Putamen (tissue), 1 donor: ENCODE results near the gene ZBTB17.
"Not testable (repeated sequence)": the region's sequence is repeated elsewhere in the genome, so short reads cannot be mapped to it uniquely, and the experiment has no call there.

Experiments used
- DNase-seq: peaks from one replicate; pipeline ENCODE4 v3.0.0-alpha.2; 2016; ENCODE audit warnings: low spot score

The ZBTB17 gene

GRCh38 chr1:15988856-15989736, 13.2 kb upstream of the ZBTB17 start:
- DNase-seq, result no peak

- DNase-seq, result no peak
These were observed 9.9 kb upstream of the ZBTB17 start for GRCh38 chr1:15985611-15986297.

GRCh38 chr1:15983275-15983674, 7.4 kb upstream of the ZBTB17 start:
- no peak for DNase-seq

GRCh38 chr1:15981679-15982078, 5.8 kb upstream of the ZBTB17 start:
- no peak for DNase-seq

GRCh38 chr1:15977947-15978346, 2.0 kb upstream of the ZBTB17 start:
- not testable (repeated sequence) for DNase-seq

GRCh38 chr1:15975358-15975804, 520 bp downstream of the ZBTB17 start:
- peak; percentile 76 for DNase-seq

GRCh38 chr1:15974855-15975254, 1.0 kb downstream of the ZBTB17 start:
- DNase-seq, result no peak

GRCh38 chr1:15973772-15974171, 2.1 kb downstream of the ZBTB17 start:
- no peak for DNase-seq

- DNase-seq, result no peak
These were observed 3.5 kb downstream of the ZBTB17 start for GRCh38 chr1:15972409-15972808.

GRCh38 chr1:15970911-15971310, 5.0 kb downstream of the ZBTB17 start:
- no peak for DNase-seq

- no peak for DNase-seq
These were observed 6.5 kb downstream of the ZBTB17 start for GRCh38 chr1:15969321-15969880.

- DNase-seq, result no peak
These were observed 7.7 kb downstream of the ZBTB17 start for GRCh38 chr1:15968172-15968571.

GRCh38 chr1:15966956-15967344, 9.0 kb downstream of the ZBTB17 start:
- no peak for DNase-seq

- DNase-seq, result no peak
These were observed 9.6 kb downstream of the ZBTB17 start for GRCh38 chr1:15966081-15966955.

- DNase-seq, result peak; percentile 94
These were observed 10.6 kb downstream of the ZBTB17 start for GRCh38 chr1:15965228-15965767.

GRCh38 chr1:15963968-15964648, 11.8 kb downstream of the ZBTB17 start:
- DNase-seq, result no peak

GRCh38 chr1:15963363-15963967, 12.4 kb downstream of the ZBTB17 start:
- no peak for DNase-seq

GRCh38 chr1:15962671-15963362, 13.1 kb downstream of the ZBTB17 start:
- no peak for DNase-seq

- no peak for DNase-seq
These were observed 13.7 kb downstream of the ZBTB17 start for GRCh38 chr1:15962176-15962575.

GRCh38 chr1:15961492-15961891, 14.4 kb downstream of the ZBTB17 start:
- no peak for DNase-seq
